ENCODE data around the gene TMEM255A.

Gene TMEM255A

DNA sequence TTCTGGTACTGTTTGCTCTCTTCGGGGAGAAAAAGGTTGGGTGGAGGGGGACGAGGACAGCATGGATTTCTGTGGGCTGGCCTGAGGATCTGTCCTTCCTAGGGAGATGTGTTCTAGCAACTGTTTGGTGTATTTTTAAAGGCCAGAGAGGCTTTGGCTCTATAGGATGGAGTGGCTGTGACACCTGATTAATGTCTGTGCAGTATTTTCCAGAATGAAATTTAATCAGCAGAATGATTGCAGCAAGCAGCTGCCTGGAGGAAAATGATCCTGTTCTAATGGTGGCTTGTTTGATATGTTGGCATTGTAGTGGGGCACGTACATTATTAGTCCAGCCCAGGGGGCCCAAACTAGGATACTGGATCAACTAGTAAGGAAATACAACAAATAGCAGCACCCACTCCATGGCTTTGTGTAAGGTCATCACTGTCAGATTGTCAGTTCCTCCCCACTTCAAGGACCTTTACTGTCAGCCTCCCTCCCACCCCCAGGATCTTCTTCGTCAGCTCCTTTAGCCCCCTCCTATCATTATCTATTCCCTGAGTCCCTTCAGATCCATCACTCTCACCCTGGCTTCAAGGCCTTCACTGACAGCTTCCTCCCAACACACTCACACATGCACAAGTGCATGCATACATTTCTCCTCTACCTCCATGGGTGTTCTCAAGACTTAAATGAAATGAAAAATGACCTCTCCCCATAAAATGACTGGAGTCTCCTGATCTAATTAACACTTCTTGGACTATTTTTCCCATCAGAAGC lies 10.4 kb upstream of the TMEM255A start:
- TF ChIP-seq, protein P1, sequence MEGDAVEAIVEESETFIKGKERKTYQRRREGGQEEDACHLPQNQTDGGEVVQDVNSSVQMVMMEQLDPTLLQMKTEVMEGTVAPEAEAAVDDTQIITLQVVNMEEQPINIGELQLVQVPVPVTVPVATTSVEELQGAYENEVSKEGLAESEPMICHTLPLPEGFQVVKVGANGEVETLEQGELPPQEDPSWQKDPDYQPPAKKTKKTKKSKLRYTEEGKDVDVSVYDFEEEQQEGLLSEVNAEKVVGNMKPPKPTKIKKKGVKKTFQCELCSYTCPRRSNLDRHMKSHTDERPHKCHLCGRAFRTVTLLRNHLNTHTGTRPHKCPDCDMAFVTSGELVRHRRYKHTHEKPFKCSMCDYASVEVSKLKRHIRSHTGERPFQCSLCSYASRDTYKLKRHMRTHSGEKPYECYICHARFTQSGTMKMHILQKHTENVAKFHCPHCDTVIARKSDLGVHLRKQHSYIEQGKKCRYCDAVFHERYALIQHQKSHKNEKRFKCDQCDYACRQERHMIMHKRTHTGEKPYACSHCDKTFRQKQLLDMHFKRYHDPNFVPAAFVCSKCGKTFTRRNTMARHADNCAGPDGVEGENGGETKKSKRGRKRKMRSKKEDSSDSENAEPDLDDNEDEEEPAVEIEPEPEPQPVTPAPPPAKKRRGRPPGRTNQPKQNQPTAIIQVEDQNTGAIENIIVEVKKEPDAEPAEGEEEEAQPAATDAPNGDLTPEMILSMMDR (IDR thresholded peaks at IDR 0.05; ENCODE audit: borderline replicate concordance, control extremely low read depth, extremely low read depth, insufficient read depth, missing control alignments): no peak

DNA sequence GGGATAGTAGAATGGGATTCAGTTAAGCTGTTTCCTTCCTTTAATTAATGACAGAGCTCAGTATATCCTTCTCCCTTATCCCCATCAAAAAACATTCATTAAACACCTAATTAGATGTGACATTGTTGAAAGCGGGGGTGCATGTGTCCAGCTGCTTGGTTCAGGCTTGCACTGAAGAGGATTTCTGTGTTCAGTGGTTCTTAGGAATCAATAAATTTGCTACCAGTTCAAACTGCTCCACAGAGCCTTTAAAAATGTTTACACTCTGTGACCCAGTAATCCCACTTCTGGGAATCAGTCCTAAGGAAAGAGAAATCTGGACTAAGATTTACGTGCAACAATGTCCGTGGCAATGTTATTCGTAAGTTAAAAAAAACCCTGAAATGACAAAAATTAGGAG lies 7.2 kb upstream of the TMEM255A start:
- TF ChIP-seq, protein P1 (IDR thresholded peaks at IDR 0.05; ENCODE audit: borderline replicate concordance, control extremely low read depth, extremely low read depth, insufficient read depth, missing control alignments): no peak
- in situ Hi-C loops (cut with MboI; ENCODE audit: low sequenced_read_pairs, unreplicated experiment): no loop called here

More for the DNA sequence above, 10.4 kb upstream of the TMEM255A start:
- no peak for DNase-seq (ENCODE audit: low spot score)
- in situ Hi-C loops (cut with MboI; ENCODE audit: low sequenced_read_pairs, unreplicated experiment): no loop called here

DNA sequence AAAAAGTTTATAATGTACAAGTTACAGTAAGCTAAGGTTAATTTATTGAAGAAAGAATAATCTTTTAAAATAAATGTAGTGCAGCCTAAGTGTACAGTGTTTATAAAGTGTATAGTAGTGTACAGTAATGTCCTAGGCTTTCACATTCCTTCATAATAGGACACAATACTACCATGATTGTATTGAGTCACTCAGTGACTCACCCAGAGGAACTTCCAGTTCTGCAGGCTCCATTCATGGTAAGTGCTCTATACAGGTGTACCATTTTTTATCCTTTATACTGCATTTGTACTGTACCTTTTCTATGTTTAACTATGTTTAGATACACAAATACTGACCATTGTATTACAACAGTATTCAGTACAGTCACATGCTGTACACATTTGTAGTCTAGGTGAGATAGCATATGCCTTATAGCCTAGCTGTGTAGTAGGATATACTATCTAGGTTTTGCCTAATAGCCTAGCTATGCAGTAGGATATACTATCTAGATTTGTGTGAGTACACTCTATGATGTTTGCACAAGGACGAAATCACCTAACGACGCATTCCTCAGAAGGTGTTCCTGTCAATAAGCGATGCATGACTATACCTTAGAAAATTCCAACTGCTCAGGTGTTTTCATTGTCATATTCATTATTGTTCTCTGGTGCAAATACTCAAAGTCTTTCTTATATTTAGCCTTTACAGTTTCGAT lies 5.5 kb upstream of the TMEM255A start:
- in situ Hi-C loops (cut with MboI; ENCODE audit: low sequenced_read_pairs, unreplicated experiment): no loop called here
- no peak for DNase-seq (ENCODE audit: low spot score)
- TF ChIP-seq, protein P1 (IDR thresholded peaks at IDR 0.05; ENCODE audit: borderline replicate concordance, control extremely low read depth, extremely low read depth, insufficient read depth, missing control alignments): no peak

More for the DNA sequence above, 7.2 kb upstream of the TMEM255A start:
- no peak for DNase-seq (ENCODE audit: low spot score)

DNA sequence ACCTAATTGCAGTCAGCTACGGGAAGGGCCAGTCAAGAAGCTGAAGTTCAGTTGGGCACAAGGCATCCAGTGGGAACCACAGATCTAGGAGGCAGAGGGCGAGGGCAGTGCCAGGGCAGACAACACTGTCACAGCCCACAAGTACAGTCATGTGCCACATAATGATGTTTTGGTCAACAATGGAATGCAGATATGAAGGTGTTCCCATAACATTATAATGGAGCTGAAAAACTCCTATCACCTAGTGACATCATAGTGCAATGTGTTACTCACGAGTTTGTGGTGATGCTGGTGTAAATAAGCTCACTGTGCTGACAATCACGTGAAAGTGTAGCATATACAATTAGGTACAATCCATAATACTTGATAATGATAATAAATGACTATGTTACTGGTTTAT lies 4.5 kb upstream of the TMEM255A start:
- in situ Hi-C loops (cut with MboI; ENCODE audit: low sequenced_read_pairs, unreplicated experiment): no loop called here
- TF ChIP-seq, protein P1 (IDR thresholded peaks at IDR 0.05; ENCODE audit: borderline replicate concordance, control extremely low read depth, extremely low read depth, insufficient read depth, missing control alignments): no peak
- DNase-seq (ENCODE audit: low spot score): no peak

DNA sequence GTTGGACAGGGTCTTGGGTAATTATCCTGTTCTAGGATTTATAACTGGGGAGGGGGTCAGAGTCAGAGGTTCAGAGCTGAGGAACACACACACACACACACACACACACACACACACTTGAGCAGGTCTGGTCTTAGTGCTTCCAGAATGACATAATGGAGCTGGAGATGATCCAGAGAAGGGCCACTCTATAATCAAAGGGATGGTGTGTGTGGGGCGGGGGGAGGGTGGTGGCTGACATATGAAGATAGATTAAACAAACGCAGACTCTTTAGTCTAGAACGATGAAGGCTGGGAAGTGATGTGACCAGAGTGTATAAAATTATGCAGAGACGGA lies 434 bp upstream of the TMEM255A start:
- TF ChIP-seq, protein P1 (IDR thresholded peaks at IDR 0.05; ENCODE audit: borderline replicate concordance, control extremely low read depth, extremely low read depth, insufficient read depth, missing control alignments): no peak
- in situ Hi-C loops (cut with MboI; ENCODE audit: low sequenced_read_pairs, unreplicated experiment): no loop called here
- no peak for DNase-seq (ENCODE audit: low spot score)

DNA sequence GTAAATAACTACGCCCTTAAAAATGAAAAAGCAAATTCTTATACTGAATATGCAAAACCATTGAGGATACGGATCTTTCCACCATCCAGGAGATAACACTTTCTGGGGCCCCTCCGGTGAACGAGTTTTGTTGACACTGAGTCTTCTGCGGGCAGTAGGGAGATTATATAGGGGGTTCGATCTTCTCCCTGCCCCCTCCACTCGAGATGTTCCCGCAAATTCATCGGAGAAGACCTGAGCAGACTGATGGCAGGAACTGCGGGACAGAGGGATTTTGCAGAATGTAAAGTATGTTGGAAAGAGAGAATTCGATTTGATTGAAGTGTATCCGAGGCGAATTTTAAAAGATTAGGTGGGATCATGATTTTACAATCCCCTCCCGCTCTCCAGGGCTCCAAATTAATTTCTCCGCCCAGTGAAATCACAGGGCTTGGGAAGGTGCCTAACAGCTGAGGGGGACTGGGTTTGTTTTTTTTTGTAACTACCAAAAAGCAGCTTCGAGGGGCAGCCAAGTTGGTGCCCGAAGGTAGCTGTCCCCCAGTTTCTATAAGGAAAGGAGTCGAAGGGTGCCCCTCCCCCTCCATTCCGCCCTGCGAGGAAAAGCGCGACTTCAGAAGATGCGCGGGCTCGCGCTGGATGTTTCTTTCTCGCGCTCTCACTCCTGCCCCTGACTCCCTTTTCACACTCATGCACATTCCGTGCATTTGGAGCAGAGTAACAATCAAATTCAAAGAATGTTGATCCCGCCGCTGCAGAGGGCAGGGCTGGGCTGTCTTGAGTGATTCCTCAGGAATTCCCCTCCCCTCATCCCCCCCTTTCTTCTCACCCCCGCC lies 1.2 kb downstream of the TMEM255A start:
- in situ Hi-C loops (cut with MboI; ENCODE audit: low sequenced_read_pairs, unreplicated experiment): no loop called here
- peak; percentile 27 for DNase-seq (ENCODE audit: low spot score)
- TF ChIP-seq, protein P1 (IDR thresholded peaks at IDR 0.05; ENCODE audit: borderline replicate concordance, control extremely low read depth, extremely low read depth, insufficient read depth, missing control alignments): no peak

Measured in GM13976 (cell line).